Activated CD4-positive, alpha-beta T cell treated with anti-CD3 and anti-CD28 coated beads, Interleukin-2, Interleukin-4, amounts not matched to agents 100 ng/mL and 50 ng/mL, durations not matched to agents 16 hours and 8 hours (primary cell): ENCODE measurements around the gene MYO1B.
"Not testable (repeated sequence)": the region's sequence is repeated elsewhere in the genome, so short reads cannot be mapped to it uniquely, and the experiment has no call there.

ENCODE experiments used
- DNase-seq: peaks from one replicate; pipeline ENCODE4 v3.0.0-alpha.2; 2020; ENCODE audit warnings: low spot score

The MYO1B gene

GRCh38 chr2:191410646-191411436, 165.6 kb downstream of the MYO1B start:
- no peak for DNase-seq

GRCh38 chr2:191411472-191411871, 166.3 kb downstream of the MYO1B start:
- DNase-seq: no peak

- no peak for DNase-seq
These were observed 167.1 kb downstream of the MYO1B start for GRCh38 chr2:191412353-191412752.

- DNase-seq: no peak
These were observed 169.9 kb downstream of the MYO1B start for GRCh38 chr2:191415101-191415500.

DNA sequence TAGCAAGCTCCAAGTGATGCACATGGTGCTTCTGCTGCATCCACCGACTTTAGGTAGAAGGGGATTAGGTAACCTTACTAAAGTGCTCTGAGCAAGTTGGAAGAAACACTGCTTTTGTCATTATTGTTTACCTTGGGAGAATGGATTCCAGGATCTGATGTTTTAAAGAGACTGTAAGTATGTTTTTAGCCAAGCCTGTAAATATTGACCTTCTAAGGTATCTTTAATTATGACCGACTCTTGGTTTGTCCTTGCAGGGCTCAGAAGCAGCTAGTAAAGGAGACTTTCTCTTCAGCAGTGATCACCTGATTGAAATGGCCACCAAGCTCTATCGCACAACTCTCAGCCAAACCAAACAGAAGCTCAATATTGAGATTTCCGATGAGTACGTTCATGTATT, 170.7 kb downstream of the MYO1B start:
- DNase-seq: no peak

GRCh38 chr2:191417746-191418145, 172.5 kb downstream of the MYO1B start:
- DNase-seq: no peak

DNA sequence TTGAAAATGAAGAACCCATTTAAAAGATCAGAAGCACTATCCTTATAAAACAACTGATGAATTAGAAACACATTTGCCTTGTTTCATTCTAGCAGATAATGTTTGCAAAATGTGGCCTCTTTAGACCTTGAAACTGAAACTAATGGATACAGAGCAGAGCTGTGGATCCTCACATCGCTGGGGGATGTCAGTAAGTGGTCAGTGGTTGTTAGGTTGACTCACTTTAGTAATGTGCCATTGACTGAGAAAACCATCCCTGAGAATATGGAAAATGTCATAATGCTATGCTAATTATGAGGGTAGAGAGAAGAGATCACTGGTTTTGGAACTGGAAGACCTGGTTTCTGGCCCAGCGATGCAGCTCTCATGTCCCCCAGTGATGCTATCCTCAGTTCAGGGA, 176.7 kb downstream of the MYO1B start:
- peak; percentile 17 for DNase-seq

DNA sequence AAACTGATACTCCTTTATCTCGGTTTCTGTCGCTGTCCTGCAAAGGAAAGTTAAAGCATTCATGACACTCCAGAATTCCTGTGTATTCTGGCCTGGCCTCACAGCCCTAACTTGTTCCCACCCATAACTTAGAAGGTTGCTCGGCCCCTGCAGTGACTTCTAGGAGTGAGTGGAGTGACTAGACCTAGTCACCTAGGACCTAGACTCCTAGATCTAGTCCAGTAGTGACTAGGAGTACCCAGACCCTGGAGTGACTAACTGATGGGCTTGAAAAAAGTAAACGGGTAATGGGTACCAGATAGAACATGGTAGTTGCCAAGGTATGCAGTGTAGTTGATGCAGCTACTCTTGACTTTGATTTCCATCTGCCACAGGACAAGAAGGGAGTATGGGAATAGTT, 181.8 kb downstream of the MYO1B start:
- DNase-seq: no peak

- DNase-seq: no peak
These were observed 182.9 kb downstream of the MYO1B start for GRCh38 chr2:191428141-191428540.

GRCh38 chr2:191430476-191430875, 185.3 kb downstream of the MYO1B start:
- DNase-seq: no peak

GRCh38 chr2:191432121-191432520, 186.9 kb downstream of the MYO1B start:
- no peak for DNase-seq

- no peak for DNase-seq
These were observed 188.9 kb downstream of the MYO1B start for GRCh38 chr2:191434072-191434471.

DNA sequence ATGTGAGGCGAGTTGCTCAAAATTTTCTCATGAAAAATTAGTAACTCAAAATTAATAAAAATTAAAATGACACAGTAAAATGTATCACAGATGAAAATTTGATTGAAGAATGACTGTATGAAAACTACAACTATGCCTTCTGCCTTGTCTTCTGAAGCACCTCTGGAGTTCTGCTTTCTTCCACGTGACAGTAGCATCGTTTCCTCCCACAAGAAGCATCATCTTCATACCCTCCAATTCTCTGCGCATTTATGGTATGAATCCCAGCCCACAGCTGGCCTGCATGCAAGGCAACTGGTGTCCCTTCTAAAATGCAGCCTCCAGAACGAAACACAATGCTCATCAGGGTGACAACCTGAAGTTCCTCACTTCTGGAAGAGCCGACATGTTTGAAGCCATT, 189.9 kb downstream of the MYO1B start:
- DNase-seq: no peak

DNA sequence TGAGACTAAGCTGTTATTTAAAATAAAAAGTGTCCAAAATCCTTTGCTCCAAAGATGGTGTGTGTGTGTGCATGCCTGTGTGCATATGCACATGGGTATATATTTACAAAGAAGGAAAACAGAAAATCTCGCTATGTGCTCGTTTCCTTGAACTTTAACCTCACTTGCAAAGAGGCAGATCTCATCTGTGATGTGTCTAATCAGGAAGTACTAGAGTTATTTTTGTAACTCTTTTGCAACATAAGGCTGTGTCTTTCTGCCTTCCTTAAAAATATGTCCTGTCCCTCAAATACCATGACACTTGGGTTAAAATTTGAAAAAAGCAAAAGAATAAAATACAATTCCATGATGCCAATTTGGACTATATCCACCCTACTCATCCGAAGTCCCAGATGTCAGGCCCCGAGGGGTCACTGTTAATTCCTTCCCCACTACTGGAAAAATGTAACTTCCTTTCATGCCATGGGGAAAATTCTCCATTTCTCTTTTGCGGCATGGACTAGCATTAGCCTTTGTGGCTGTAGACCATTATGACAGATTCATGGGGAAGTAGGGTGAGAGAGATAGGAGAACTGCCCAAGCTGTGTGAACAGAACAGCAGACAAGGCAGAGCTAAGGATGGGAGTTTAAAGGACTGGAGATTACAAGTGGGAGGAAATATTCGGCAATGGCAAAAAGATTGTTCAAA, 191.3 kb downstream of the MYO1B start:
- no peak for DNase-seq

- DNase-seq: no peak
These were observed 194.3 kb downstream of the MYO1B start for GRCh38 chr2:191439481-191439880.

DNA sequence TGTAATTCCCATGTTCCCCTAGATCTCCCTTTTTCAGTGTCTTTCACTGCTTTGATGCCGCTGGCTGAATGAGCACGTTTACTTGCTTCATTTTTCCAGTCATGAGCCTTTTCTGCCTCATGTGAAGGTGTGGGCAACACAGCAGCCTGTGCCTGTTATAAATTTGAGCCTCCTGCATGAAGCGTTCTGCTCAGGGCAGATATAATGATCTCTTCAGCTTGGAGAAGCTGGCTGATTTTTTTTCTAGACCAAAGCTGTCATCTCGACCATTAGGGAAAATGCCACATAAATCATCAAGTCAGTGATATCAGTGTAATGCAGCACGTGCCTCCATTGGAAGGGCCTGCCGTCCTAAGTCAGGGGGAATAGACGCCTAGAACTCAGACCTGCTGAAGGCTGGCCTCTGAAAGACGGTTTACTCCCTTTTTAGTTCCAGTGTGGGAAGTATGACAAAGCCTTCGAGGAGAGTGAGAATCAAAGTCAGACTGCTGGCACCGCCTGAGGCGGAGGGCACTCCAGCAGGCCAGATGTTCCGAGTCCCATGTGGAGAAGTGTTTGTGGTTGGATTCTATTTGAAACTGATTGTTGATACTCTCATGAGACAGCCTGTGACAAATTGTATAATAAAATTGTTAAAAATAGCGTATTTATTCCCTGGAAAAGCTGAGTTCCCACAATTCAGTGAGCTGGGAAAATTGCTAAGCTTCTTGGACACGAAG, 196.5 kb downstream of the MYO1B start:
- no peak for DNase-seq

GRCh38 chr2:191443446-191443845, 198.2 kb downstream of the MYO1B start:
- DNase-seq: no peak

DNA sequence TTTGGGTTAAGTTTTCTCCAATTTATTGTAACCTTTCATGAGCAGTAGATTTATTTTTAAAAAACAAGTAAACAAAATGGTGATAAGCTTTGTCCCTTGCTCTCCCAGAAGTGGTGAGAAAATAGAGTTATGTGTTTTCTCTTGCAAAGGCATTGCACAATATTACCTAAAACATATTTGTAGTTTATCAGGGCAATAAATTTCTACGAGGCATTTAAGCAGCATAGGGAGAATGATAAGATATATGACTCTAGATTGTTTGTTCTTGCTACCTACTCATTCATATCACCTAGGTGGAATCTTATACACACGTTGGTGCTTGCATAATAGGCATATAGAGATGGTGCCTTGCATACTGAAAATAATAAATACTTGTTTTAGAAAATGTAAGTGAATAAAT, 201.7 kb downstream of the MYO1B start:
- DNase-seq: no peak

GRCh38 chr2:191451116-191451515, 205.9 kb downstream of the MYO1B start:
- DNase-seq: no peak

DNA sequence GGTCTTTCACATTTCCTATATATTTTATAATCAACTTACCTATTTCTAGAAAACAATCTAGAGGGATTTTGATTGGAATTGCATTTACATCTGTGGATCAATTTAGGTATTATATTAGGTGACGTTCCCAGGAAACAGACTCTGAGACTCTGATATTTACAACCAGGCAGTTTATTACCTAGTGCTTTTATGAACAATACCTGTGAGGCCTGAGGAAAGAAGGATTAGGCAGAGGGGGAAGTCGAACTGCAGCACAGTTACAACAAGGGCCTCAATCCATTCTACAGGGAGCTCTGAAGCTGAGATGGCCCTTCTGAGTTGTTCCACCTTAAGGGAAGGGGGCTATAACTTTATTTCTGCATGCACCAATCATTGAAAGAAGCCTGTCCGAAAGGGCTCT, 206.9 kb downstream of the MYO1B start:
- DNase-seq: no peak

DNA sequence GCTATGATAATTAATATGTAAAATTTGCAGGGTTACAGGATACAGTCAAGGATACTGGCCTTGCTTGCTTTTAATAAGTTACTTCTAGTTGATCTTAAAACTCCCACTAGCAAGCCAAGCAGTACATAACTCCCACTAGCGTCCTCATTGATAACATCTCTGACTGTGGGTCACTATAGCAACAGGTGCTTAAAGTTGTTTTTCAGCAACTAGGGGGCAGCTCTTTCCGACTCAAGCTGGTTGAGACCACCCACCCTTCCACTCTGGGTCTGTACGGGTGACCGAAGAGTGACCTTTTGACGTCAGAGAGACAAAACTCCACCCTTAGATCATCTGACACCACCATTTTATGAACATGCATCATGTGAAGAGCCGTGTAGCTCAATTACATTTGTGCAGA, 208.6 kb downstream of the MYO1B start:
- DNase-seq: no peak

DNA sequence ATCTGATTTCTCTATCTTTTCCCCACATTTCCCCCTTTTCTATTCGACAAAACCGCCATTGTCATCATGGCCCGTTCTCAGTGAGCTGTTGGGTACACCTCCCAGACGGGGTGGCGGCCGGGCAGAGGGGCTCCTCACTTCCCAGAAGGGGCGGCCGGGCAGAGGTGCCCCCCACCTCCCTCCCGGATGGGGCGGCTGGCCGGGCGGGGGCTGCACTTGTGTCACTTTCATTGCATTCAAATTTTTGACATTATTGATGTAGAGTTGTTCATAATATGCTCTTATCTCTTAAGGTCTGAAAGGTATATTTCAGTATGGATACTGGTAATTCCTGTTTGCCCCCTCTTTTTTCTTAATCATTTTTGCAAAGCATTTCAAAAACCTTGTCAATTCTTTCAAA, 211.3 kb downstream of the MYO1B start:
- not testable (repeated sequence) for DNase-seq

GRCh38 chr2:191459158-191459557, 214.0 kb downstream of the MYO1B start:
- no peak for DNase-seq
